Ascending aorta (tissue), 2 donors: ENCODE data around the gene SMIM22. TPM values are rescaled to one million over a fixed set of nuclear protein-coding genes. Genes with fewer than 3 reads are reported as not detected.
A peak's percentile ranks its signal among the peaks of the same experiment; 100 is the strongest.

Experiments
- DNase-seq, 2 donors: peaks; one replicate each; pipeline ENCODE4 v3.0.0-alpha.2; 2019; ENCODE audit warnings: low spot score in 2 of 2
- H3K27ac ChIP-seq, 2 donors: fragments of 200-600 bp; sonication (generic); one replicate each; pipeline ENCODE4 v1.5.1; 2016 to 2017; ENCODE audit warnings: mild to moderate bottlenecking in 1 of 2
- H3K27me3 ChIP-seq: fragments of 200-600 bp; sonication (generic); one replicate; pipeline ENCODE4 v1.5.1; 2017
- H3K36me3 ChIP-seq, 2 donors: fragments of 200-600 bp; sonication (generic); one replicate each; pipeline ENCODE4 v1.5.1; 2016
- H3K4me1 ChIP-seq, 2 donors: fragments of 200-600 bp; sonication (generic); one replicate each; pipeline ENCODE4 v1.5.1; 2016 to 2017; ENCODE audit warnings: mild to moderate bottlenecking in 1 of 2
- H3K4me3 ChIP-seq, 2 donors: fragments of 200-600 bp; sonication (generic); one replicate each; pipeline ENCODE4 v1.5.1; 2016 to 2017; ENCODE audit warnings: mild to moderate bottlenecking in 1 of 2
- H3K9me3 ChIP-seq, 2 donors: fragments of 200-600 bp; sonication (generic); one replicate each; pipeline ENCODE4 v1.5.1; 2016
- CTCF ChIP-seq, 3 experiments: fragments of 200-600 bp in 2 of 3; fragments of 450-650 bp in 1 of 3; sonication (generic) in 2 of 3; IDR thresholded peaks; one replicate each; pipeline ENCODE4 v1.5.1; 2016 to 2019; ENCODE audit warnings: antibody characterized with exemption in 3 of 3, mild to moderate bottlenecking in 1 of 3, moderate library complexity in 1 of 3
- intact Hi-C: fragments of 100-400 bp; cut with DNase I; formaldehyde crosslinking; loops from one replicate; pipeline ENCODE4 v1.15.1; 2023
- total RNA-seq: library from RNA; depleted of rRNA; stranded (reverse); fragments of >200 nt; gene quantifications from one replicate; pipeline ENCODE4 v1.1.0, GENCODE V29; 2016

Gene SMIM22
- total RNA-seq, 1 donor from 2014 or later = not detected

- intact Hi-C loops = loop anchor here (1.0 to 2.0 kb wide), 4 partner anchors 33 to 155 kb away; partner anchors contain the start of genes ANKS3, DNAAF8, GLYR1 and UBN1
Observed at GRCh38 chr16:4801962-4802658, 6.9 kb downstream of the SMIM22 start, which contains the start of gene ROGDI. TSS of gene ROGDI (minus strand) at chr16:4802633. CDS start at chr16:4802571, 62 bp downstream.

DNA sequence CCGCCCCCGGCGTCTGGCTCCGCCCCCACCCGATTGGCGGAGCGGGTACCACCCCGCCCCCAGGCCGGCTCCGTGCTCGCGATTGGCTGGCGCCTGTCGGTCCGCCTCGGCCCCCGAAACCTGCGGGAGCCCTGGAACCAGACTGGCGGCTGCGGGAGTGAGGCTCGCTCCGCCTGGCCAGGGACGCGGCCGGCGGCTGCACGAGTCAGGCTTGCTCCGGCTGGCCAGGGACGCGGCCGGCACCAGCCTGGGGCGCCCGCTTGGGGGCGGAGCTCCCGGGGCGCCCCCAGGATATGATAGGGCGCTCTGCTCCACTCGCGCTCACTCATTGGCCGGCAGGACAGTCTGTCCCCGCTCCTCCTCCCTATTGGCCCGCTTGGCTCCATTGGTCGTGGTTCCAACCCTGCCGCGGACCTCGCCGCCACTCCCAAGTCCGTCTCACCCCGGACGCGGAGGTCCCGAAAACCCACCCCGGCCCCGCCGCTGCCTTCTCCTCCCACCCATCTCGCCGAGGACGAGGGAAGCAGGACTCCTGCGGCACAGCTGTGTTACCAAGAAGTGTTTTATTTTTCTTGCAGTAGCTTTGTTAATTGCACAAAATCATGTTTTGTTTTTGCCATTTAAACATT is 7.6 kb downstream of the SMIM22 start:
- peak; percentile 73 to 95 for DNase-seq
- Histone ChIP-seq H3K27me3 (no peaks in the 10 kb centered on the region), H3K27ac (peak overlapping the region; percentile 67 to 69), H3K9me3 (no peaks in the 10 kb centered on the region), H3K36me3 (peaks cover 19 to 39% of the 10 kb centered on the region in 2 donors), H3K4me1 (peaks cover 4 to 9% of the 10 kb centered on the region in 2 donors), H3K4me3 (peak overlapping the region; percentile 74 to 78)
- peak in 1 of 3 experiments; percentile 1 for TF ChIP-seq CTCF (IDR thresholded peaks at IDR 0.05)
- intact Hi-C loops = loop anchor here (1.0 to 2.0 kb wide), 4 partner anchors 33 to 154 kb away; partner anchors contain the start of genes ANKS3, DNAAF8, GLYR1 and UBN1

More at GRCh38 chr16:4801962-4802658, 6.9 kb downstream of the SMIM22 start, which contains the start of gene ROGDI:
- peak within 1 kb of the TSS; percentile 74 to 78 for H3K4me3 ChIP-seq
- no peaks in the 10 kb centered on the region for H3K27me3 ChIP-seq
- peaks cover 19 to 36% of the 10 kb centered on the region in 2 donors for H3K36me3 ChIP-seq
- H3K4me1 ChIP-seq = peaks cover 4 to 9% of the 10 kb centered on the region in 2 donors
- H3K27ac ChIP-seq = peak within 1 kb of the TSS; percentile 67 to 69
- peak in 1 of 3 experiments; percentile 5 for TF ChIP-seq CTCF (IDR thresholded peaks at IDR 0.05)
- peak; percentile 46 to 87 for DNase-seq
- no peaks in the 10 kb centered on the region for H3K9me3 ChIP-seq

- H3K27ac ChIP-seq = no peak overlapping the region
- peaks cover 4 to 9% of the 10 kb centered on the region in 2 donors for H3K4me1 ChIP-seq
- intact Hi-C loops = loop anchor here (2.0 kb wide), 3 partner anchors 43 to 153 kb away; partner anchors contain the start of genes ANKS3, DNAAF8, GLYR1 and UBN1
- peak overlapping the region in 1 of 2 donors; percentile 78 for H3K4me3 ChIP-seq
- no peaks in the 10 kb centered on the region for H3K27me3 ChIP-seq
- H3K36me3 ChIP-seq = peaks cover 20 to 42% of the 10 kb centered on the region in 2 donors
- TF ChIP-seq CTCF (IDR thresholded peaks at IDR 0.05) = no peak
- DNase-seq = no peak
- H3K9me3 ChIP-seq = no peaks in the 10 kb centered on the region
Observed at GRCh38 chr16:4803401-4803844, 8.3 kb downstream of the SMIM22 start.

GRCh38 chr16:4803898-4804762 is 9.0 kb downstream of the SMIM22 start:
- H3K4me3 ChIP-seq = no peak overlapping the region
- no peak for TF ChIP-seq CTCF (IDR thresholded peaks at IDR 0.05)
- DNase-seq = no peak
- peaks cover 4 to 9% of the 10 kb centered on the region in 2 donors for H3K4me1 ChIP-seq
- H3K36me3 ChIP-seq = peaks cover 21 to 46% of the 10 kb centered on the region in 2 donors
- intact Hi-C loops = loop anchor here (2.0 kb wide), 3 partner anchors 43 to 153 kb away; partner anchors contain the start of genes ANKS3, DNAAF8, GLYR1 and UBN1
- no peak overlapping the region for H3K27ac ChIP-seq
- no peaks in the 10 kb centered on the region for H3K27me3 ChIP-seq
- H3K9me3 ChIP-seq = no peaks in the 10 kb centered on the region

DNA sequence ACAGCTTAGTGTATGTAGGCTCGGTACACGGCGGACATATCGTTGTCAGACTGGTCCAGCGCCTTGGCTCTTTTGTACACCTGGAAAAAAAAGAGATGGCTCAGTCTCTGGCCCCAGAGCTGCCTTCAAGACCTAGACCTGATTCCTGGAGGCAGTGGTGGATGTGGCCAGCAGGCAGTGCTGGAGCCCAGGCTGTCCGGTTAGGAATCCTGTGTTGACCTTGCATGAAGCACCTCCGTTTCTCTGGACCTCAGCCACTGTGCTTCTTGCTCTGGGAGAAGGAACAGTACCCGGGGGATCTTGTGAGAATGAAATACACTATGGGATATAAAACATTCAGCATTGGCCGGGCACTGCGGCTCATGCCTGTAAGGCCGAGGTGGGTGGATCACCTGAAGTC is 10.1 kb downstream of the SMIM22 start:
- Histone ChIP-seq H3K4me3 (no peak overlapping the region), H3K27ac (no peak overlapping the region), H3K4me1 (peaks cover 4 to 9% of the 10 kb centered on the region in 2 donors), H3K27me3 (no peaks in the 10 kb centered on the region), H3K36me3 (peaks cover 29 to 56% of the 10 kb centered on the region in 2 donors), H3K9me3 (no peaks in the 10 kb centered on the region)
- no peak for TF ChIP-seq CTCF (IDR thresholded peaks at IDR 0.05)
- no peak for DNase-seq
- intact Hi-C loops = no loop called here
